CD4-positive, alpha-beta T cell treated with Interleukin-21 for 1 hour (primary cell): Measurements from ENCODE around the gene CDC42EP2.

Experiments
- DNase-seq: peaks from one replicate; pipeline ENCODE4 v3.0.0-alpha.2; 2020

CDC42EP2 gene

GRCh38 chr11:65314501-65315203 lies at the start of gene CDC42EP2:
TSS of gene CDC42EP2 (plus strand) at chr11:65314866. CDS start at chr11:65320899, 6,033 bp downstream.
- peak; percentile 75 for DNase-seq

GRCh38 chr11:65266210-65266609 lies 48.5 kb upstream of the CDC42EP2 start:
- DNase-seq = no peak

- peak; percentile 51 for DNase-seq
These were observed 39.7 kb upstream of the CDC42EP2 start for GRCh38 chr11:65274735-65275682.

GRCh38 chr11:65275906-65276305 lies 38.8 kb upstream of the CDC42EP2 start:
- DNase-seq = no peak

- no peak for DNase-seq
These were observed 36.9 kb upstream of the CDC42EP2 start for GRCh38 chr11:65277631-65278277.

GRCh38 chr11:65278356-65278755 lies 36.3 kb upstream of the CDC42EP2 start:
- no peak for DNase-seq

- DNase-seq = no peak
These were observed 35.4 kb upstream of the CDC42EP2 start for GRCh38 chr11:65279279-65279678.

GRCh38 chr11:65279741-65280440 lies 34.8 kb upstream of the CDC42EP2 start:
- DNase-seq = peak; percentile 46

GRCh38 chr11:65280646-65281045 lies 34.0 kb upstream of the CDC42EP2 start:
- no peak for DNase-seq

GRCh38 chr11:65286686-65287085 lies 28.0 kb upstream of the CDC42EP2 start:
- DNase-seq = no peak

GRCh38 chr11:65287601-65288000 lies 27.1 kb upstream of the CDC42EP2 start:
- DNase-seq = no peak

GRCh38 chr11:65288706-65289536 lies 25.7 kb upstream of the CDC42EP2 start:
- no peak for DNase-seq

- DNase-seq = peak; percentile 27
These were observed 24.1 kb upstream of the CDC42EP2 start for GRCh38 chr11:65290448-65291165.

- DNase-seq = no peak
These were observed 23.1 kb upstream of the CDC42EP2 start for GRCh38 chr11:65291613-65292012.

- DNase-seq = no peak
These were observed 21.8 kb upstream of the CDC42EP2 start for GRCh38 chr11:65292890-65293289.

- DNase-seq = no peak
These were observed 20.7 kb upstream of the CDC42EP2 start for GRCh38 chr11:65293909-65294381.

- DNase-seq = no peak
These were observed 19.7 kb upstream of the CDC42EP2 start for GRCh38 chr11:65295001-65295400.

GRCh38 chr11:65295571-65296341 lies 18.9 kb upstream of the CDC42EP2 start:
- DNase-seq = no peak

GRCh38 chr11:65297026-65297672 lies 17.5 kb upstream of the CDC42EP2 start:
- DNase-seq = no peak

GRCh38 chr11:65298131-65298535 lies 16.5 kb upstream of the CDC42EP2 start:
- DNase-seq = no peak
